ENCODE data around the gene TP53RK.

The TP53RK gene

DNA sequence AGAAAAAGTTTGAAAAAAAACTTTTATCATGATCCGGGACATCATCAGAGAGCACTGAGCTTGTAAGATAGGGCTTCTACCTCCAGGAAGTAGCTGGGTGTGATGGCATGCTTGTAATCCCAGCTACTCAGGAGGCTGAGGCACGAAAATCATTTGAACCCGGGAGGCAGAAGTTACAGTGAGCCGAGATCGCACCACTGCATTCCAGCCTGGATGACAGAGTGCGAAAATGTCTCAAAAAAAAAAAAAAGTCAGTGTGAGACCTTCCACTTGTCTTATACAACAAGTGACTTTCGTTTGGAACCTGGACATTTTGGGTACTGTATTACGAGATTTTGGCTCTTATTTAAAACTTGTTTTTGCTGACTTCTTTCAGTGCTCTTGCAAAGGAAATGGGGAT lies 32.1 kb downstream of the TP53RK start:
- DNase-seq: no peak

GRCh38 chr20:46652699-46653098 lies 36.5 kb downstream of the TP53RK start:
- no peak for DNase-seq

- DNase-seq: no peak
Measured at GRCh38 chr20:46651091-46651962, 37.9 kb downstream of the TP53RK start, which contains the start of gene SLC13A3. TSS of gene SLC13A3 (minus strand) at chr20:46651459. CDS start at chr20:46651421, 38 bp downstream.

DNA sequence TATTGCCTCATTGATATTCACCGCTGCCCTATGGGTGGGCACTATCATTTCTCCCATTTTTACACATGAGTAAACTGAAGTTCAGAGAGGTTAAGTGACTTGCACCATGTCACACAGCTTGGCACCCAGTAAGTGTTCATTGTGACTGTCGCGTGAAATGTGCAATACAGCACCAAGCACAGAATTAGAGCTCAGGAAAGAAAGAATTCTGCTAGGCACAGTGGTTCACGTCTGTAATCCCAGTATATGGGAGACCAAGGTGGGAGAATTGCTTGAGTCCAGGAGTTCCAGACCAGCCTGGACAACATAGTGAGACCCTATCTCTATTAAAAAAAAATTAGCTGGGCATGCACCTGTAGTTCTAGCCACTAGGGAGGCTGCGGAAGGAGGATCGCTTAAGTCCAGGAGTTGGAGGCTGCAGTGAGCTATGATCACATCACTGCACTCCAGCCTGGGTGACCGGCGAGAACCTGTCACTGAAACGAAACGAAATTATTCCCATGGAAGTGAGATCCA lies 38.6 kb downstream of the TP53RK start:
- no peak for DNase-seq

DNA sequence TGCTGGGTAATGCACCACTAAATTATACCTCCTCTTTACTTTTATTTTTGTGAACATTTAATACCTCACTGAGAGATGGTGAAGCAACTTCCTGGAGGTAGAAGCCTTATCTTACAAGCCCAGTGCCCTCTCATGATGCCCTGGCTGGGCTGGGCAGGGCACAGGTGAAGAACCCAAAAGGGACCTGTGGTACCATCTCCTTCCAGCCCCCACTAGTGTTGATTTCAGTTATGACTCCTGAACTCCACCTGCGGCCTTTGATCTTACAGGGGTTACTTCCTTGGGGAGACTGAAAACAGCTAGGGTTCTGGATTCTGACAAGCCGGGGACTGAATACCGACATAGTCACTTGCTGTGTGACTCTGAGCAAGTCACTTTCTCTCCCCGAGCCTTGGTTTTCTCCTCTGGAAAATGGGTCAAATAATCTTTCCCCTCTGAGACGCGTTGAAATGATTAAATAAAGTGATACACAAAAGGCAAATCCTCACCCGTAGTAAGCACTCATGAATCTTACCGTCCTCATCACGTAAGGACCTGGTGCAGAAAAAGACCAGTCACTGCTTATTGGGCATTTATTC lies 39.2 kb downstream of the TP53RK start:
- no peak for DNase-seq

GRCh38 chr20:46649650-46649949 lies 39.6 kb downstream of the TP53RK start:
- DNase-seq: no peak

DNA sequence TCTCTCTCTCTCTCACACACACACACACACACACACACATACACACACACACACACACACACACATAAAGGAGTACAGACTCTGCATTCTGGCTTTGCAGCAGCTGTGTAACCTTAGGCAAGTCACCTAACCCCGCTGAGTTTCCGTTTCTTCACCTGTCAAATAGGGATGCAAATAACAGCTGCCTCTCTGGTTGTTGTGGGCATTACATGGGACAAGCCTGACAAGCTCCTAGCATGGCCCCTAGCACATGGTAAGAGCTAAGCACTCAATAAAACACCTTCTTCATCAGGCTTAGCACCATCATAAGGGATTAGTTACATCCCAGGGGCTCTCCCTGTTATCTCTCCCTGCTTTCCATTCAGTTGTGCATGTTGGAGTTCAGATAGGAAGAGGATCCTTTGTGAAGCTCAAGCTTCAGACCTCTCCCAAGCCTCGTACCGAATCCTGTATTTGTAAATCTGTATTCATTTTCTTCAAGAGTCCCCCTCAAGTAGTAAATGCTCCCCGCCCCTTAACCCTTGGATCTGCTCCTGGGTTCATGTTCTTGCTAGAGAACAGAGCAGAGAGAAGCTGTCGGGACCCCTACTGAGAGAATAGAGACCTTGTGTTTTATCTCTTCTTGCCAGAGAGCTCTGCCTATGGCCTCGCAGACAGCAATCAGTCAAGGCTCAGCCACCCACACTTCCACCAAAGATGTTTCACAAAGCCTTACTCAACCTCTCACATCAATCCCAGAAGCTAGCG lies 40.2 kb downstream of the TP53RK start:
- DNase-seq: no peak

DNA sequence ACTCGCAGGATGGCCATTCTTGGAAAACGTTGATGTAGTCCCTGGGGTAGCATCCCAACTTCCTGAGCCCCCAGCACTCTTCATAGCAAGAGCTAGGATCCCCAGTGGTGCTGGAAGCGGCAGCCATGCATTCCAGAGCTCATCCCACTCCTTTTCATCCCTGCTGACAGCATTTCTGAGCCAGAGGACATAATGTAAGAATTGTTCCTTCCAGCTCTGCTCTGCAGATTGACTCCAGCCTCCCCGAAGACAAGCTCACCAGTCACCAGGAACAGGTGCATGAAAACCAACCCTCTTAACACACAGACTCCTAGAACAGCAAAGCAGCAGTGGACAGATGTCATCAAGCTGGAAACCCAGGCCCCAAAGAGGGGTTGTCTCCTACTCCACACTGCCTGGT lies 41.8 kb downstream of the TP53RK start:
- no peak for DNase-seq

GRCh38 chr20:46646659-46647380 lies 42.4 kb downstream of the TP53RK start:
- DNase-seq: no peak

DNA sequence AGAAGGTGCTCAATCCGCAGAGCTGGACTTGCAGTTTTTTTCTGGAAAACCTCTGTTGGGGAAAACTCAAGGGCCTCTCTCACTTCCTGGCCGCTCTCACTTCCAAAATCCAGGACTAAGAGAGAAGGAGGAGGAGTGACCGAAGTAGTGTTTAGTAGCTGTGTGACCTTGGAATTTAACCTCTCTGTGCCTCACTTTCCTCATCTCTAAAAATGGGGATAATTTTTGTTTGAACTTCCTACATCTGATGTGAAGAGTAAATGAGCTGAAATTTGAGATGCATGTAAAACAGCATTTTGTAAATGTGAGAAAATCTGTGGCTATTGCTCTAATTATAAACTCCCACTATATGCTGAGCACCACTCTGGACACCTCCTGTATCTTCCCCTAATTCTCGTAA lies 43.1 kb downstream of the TP53RK start:
- DNase-seq: no peak

GRCh38 chr20:46644733-46645132 lies 44.5 kb downstream of the TP53RK start:
- no peak for DNase-seq

DNA sequence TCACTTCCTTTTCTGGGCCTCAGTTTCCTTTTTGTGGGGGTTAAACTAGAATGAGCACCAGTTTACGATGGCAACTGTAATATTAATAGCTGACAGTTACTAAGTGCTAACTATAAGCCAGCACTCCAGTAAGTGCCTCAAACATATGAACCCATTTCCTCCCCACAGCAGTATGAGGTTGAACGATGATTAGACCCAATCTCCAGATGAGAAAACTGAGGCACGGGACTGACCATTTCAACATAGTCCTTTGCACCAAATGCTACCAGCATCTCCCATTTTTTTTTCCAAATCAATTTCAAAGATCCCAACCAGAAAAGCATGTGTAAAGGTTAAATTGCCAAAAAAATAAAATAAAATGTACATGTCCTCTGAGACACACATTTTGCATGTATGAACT lies 45.1 kb downstream of the TP53RK start:
- DNase-seq: no peak

DNA sequence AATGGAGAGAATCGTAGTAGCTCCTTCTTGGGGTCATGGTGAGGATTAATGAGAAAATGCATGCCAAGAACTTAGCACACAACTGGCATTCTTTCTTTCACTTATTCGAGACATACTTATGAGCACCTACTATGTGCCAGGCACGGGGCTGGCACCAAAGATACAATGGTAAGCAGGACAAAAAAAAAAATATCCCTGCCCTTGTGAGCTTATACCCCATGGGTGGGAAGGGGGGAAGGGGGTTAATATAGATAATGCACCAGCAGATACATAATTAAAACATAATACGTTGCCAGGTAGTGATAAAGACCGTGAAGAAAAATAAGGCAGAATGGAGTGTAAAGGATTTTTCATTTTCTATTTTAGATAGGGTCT lies 46.3 kb downstream of the TP53RK start:
- no peak for DNase-seq

GRCh38 chr20:46642265-46642968 lies 46.8 kb downstream of the TP53RK start:
- DNase-seq: no peak

- no peak for DNase-seq
Measured at GRCh38 chr20:46641424-46641823, 47.8 kb downstream of the TP53RK start.

DNA sequence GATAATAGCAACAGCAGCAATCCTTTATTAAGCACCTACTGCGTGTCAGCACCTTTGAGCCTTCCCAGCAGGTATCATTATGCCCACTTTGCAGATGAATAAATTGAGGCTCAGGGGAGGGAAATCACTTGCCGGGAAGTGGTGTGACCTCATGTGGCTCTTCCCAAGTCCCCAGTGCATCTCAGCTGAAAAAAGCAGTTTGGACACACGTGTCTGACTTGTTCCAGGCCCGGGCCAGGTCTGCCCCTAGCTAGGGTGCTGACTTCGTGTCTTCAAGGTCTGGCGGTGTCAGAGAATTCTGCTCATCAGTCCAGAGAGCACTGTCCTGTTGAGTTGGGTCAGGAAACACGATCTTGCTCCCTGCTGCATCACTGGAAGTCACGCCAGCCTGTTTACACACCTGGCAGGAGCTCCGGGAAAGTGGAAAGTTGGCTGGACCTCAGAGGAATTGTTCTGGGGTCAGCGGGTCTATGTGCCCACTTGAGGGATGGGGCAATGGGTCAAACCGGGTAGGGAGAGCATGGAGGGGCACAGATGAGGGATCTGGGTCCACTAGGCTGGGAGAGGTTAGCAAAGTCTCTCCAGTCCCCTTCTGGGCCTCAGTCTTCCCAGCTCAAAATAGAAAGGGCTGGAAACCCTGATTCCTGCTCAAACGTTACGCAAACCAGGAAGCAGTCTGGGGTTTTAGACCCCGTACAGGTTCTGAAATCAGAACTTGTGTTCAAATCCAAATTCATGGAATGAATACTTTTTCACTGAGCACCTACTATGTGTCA lies 48.5 kb downstream of the TP53RK start:
- no peak for DNase-seq

GRCh38 chr20:46640044-46640443 lies 49.2 kb downstream of the TP53RK start:
- DNase-seq: no peak

DNA sequence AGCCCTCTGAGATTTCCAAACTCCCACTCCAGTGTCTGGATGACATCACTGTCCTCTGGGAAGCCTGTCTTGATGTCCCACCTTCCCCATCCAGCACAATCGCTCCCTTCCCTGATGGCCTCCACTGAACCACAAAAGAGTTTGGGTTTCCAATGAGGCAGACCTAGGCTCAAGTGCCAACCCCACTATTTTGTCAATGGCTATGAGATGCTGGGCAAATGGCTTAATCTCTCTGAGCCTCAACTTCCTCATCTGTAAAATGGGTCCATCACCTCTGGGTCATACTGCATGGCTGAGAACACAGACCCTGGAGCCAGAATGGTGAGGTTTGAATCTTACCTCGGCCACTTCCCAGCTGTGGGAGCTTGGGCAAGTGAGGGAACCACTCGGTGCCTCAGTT lies 49.7 kb downstream of the TP53RK start:
- DNase-seq: no peak

GRCh38 chr20:46638898-46639274 lies 50.4 kb downstream of the TP53RK start:
- DNase-seq: no peak

- no peak for DNase-seq
Measured at GRCh38 chr20:46638134-46638897, 50.9 kb downstream of the TP53RK start.
